Measurements from ENCODE around the gene CELSR1.
"Not testable (repeated sequence)": the region's sequence is repeated elsewhere in the genome, so short reads cannot be mapped to it uniquely, and the experiment has no call there.

The CELSR1 gene

GRCh38 chr22:46320166-46320710 is 217.2 kb downstream of the CELSR1 start:
- no peak for DNase-seq (ENCODE audit: low read depth)

GRCh38 chr22:46319319-46319718 is 218.1 kb downstream of the CELSR1 start:
- no peak for DNase-seq (ENCODE audit: low read depth)

GRCh38 chr22:46318576-46318975 is 218.8 kb downstream of the CELSR1 start:
- no peak for DNase-seq (ENCODE audit: low read depth)

GRCh38 chr22:46317646-46318045 is 219.8 kb downstream of the CELSR1 start:
- DNase-seq (ENCODE audit: low read depth): no peak

GRCh38 chr22:46315976-46316375 is 221.4 kb downstream of the CELSR1 start:
- DNase-seq (ENCODE audit: low read depth): no peak

GRCh38 chr22:46312848-46313247 is 224.6 kb downstream of the CELSR1 start:
- not testable (repeated sequence) for DNase-seq (ENCODE audit: low read depth)

GRCh38 chr22:46312056-46312455 is 225.4 kb downstream of the CELSR1 start:
- DNase-seq (ENCODE audit: low read depth): no peak
